Measurements from ENCODE around the gene IWS1.

GRCh38 chr2:127545189-127545588, 18.9 kb upstream of the IWS1 start:
- TF ChIP-seq REST (IDR thresholded peaks at IDR 0.05; ENCODE audit: insufficient read depth in 1 of 2, low read depth in 2 of 2, low read length in 2 of 2), result no peak
- no peak for TF ChIP-seq TAF1 (IDR thresholded peaks at IDR 0.05; ENCODE audit: borderline replicate concordance, insufficient read depth, low read length)

Data from PFSK-1 (cell line).